Endothelial cell of umbilical vein (primary cell): ENCODE data around the gene EXD1. TPM values are rescaled to one million over a fixed set of nuclear protein-coding genes. Genes with fewer than 3 reads are reported as not detected.
"Not testable (repeated sequence)": the region's sequence is repeated elsewhere in the genome, so short reads cannot be mapped to it uniquely, and the experiment has no call there.

Source experiments
- BruUV-seq: library from RNA; stranded (reverse); fragments of 400-500 nt; replicated peaks from 2 replicates; lab custom pipeline; 2021; lab: Mats Ljungman, UMichigan
- CTCF ChIA-PET: fragments of 300-600, 350-600 bp; sonication (Branson Sonifier 250); formaldehyde crosslinking; loops from one replicate; lab custom pipeline; 2021; ENCODE audit warnings: antibody characterized with exemption, inconsistent platforms; lab: Charles Lee
- POLR2A ChIA-PET: fragments of 300-600, 350-600 bp; sonication (Branson Sonifier 250); formaldehyde crosslinking; loops from one replicate; lab custom pipeline; 2021; ENCODE audit warnings: antibody characterized with exemption, inconsistent platforms; lab: Charles Lee
- DNase-seq: peaks from one replicate; pipeline ENCODE4 v3.0.0-alpha.2; 2011; ENCODE audit warnings: low read depth, low spot score
- FAIRE-seq: peaks from 2 replicates; lab custom pipeline; 2011; peaks lifted over from hg19 to GRCh38; lab: Jason Lieb, UNC
- H2AFZ ChIP-seq: 2 replicates; pipeline ENCODE4 v1.6.0; 2012; ENCODE audit warnings: low read depth, low read length, control low read depth, inconsistent platforms
- H3K27ac ChIP-seq: 2 replicates; pipeline ENCODE4 v1.5.1; 2011; ENCODE audit warnings: low read depth, mild to moderate bottlenecking, control low read depth, low read length, moderate library complexity; ENCODE audit not compliant: insufficient read depth
- H3K27me3 ChIP-seq, 2 experiments: 2 replicates each; pipeline versions ENCODE4 v1.6.0 to v1.6.1; 2011; ENCODE audit warnings: low read length in 2 of 2, mixed read lengths in 1 of 2; ENCODE audit not compliant: control insufficient read depth in 2 of 2, insufficient read depth in 2 of 2
- H3K36me3 ChIP-seq, 2 experiments: 2 replicates in 1 of 2; 3 replicates in 1 of 2; pipeline ENCODE4 v1.5.1; 2011; ENCODE audit warnings: low read length in 2 of 2, mild to moderate bottlenecking in 1 of 2, moderate library complexity in 1 of 2; ENCODE audit not compliant: control insufficient read depth in 2 of 2, insufficient read depth in 2 of 2; ENCODE audit errors: extremely low read depth in 1 of 2
- H3K4me1 ChIP-seq: 3 replicates; pipeline ENCODE4 v1.5.1; 2011; ENCODE audit warnings: mild to moderate bottlenecking, low read length; ENCODE audit not compliant: control insufficient read depth, insufficient read depth; ENCODE audit errors: extremely low read depth
- H3K4me2 ChIP-seq: 2 replicates; pipeline ENCODE4 v1.6.1; 2011; ENCODE audit warnings: low read length, control low read depth, mixed read lengths; ENCODE audit not compliant: insufficient read depth
- H3K4me3 ChIP-seq, 3 experiments: fragments of 200-600 bp in 1 of 3; sonication (generic), shearing (Covaris generic) in 1 of 3; replicated peaks in 1 of 3; 2 replicates each; pipeline ENCODE4 v1.5.1; 2011 to 2016; ENCODE audit warnings: control low read depth in 3 of 3, low read length in 3 of 3, mild to moderate bottlenecking in 2 of 3, inconsistent platforms in 1 of 3, low read depth in 1 of 3, moderate library complexity in 1 of 3; ENCODE audit not compliant: insufficient read depth in 1 of 3
- H3K79me2 ChIP-seq: 2 replicates; pipeline ENCODE4 v1.6.0; 2012; ENCODE audit warnings: low read length, inconsistent platforms; ENCODE audit not compliant: control insufficient read depth, insufficient read depth
- H3K9ac ChIP-seq: replicated peaks from 2 replicates; pipeline ENCODE3; 2011; ENCODE audit warnings: low read length, control low read depth; ENCODE audit not compliant: insufficient read depth; ENCODE audit errors: extremely low read depth
- H3K9me1 ChIP-seq: replicated peaks from 3 replicates; pipeline ENCODE4 v1.6.0; 2011; ENCODE audit warnings: mild to moderate bottlenecking, low read length; ENCODE audit not compliant: control insufficient read depth, insufficient read depth; ENCODE audit errors: extremely low read depth
- H3K9me3 ChIP-seq: replicated peaks from 2 replicates; pipeline ENCODE4 v1.5.1; 2012; ENCODE audit warnings: low read length, inconsistent platforms; ENCODE audit not compliant: control insufficient read depth, insufficient read depth
- H4K20me1 ChIP-seq: replicated peaks from 2 replicates; pipeline ENCODE3; 2011; ENCODE audit warnings: mild to moderate bottlenecking, low read length; ENCODE audit not compliant: control insufficient read depth, insufficient read depth; ENCODE audit errors: extremely low read depth
- EZH2 ChIP-seq: IDR thresholded peaks from 2 replicates; pipeline ENCODE4 v1.6.1; 2012; ENCODE audit warnings: borderline replicate concordance, low read depth, mild to moderate bottlenecking, moderate library complexity, low read length, inconsistent platforms; ENCODE audit not compliant: severe bottlenecking
- FOS ChIP-seq: IDR thresholded peaks from 2 replicates; pipeline ENCODE4 v1.6.1; 2011; ENCODE audit warnings: mild to moderate bottlenecking, low read length, moderate library complexity, borderline replicate concordance; ENCODE audit not compliant: insufficient read depth
- GATA2 ChIP-seq: IDR thresholded peaks from 2 replicates; pipeline ENCODE4 v1.7.0; 2011; ENCODE audit warnings: low read depth, mild to moderate bottlenecking, moderate library complexity, mixed read lengths, low read length; ENCODE audit not compliant: insufficient read length, insufficient read depth
- JUN ChIP-seq: IDR thresholded peaks from 2 replicates; pipeline ENCODE4 v1.6.1; 2011; ENCODE audit warnings: borderline replicate concordance, low read depth; ENCODE audit not compliant: insufficient read length, insufficient read depth
- MAX ChIP-seq: IDR thresholded peaks from 2 replicates; pipeline ENCODE4 v1.6.1; 2011; ENCODE audit not compliant: insufficient read depth, insufficient read length
- MYC ChIP-seq: IDR thresholded peaks from one replicate; pipeline ENCODE4 v1.6.1; 2011; ENCODE audit warnings: mild to moderate bottlenecking, low read depth, low read length
- POLR2A ChIP-seq: IDR thresholded peaks from 2 replicates; pipeline ENCODE4 v1.6.1; 2012; ENCODE audit warnings: low read depth, mild to moderate bottlenecking, control low read depth, low read length
- POLR2AphosphoS5 ChIP-seq: IDR thresholded peaks from 2 replicates; pipeline ENCODE4 v1.6.1; 2012; ENCODE audit warnings: low read depth, mild to moderate bottlenecking, control low read depth, low read length, moderate library complexity; ENCODE audit not compliant: insufficient read depth
- dilution Hi-C: fragments of 300-500 bp; cut with MboI; formaldehyde crosslinking; loops from one replicate; pipeline ENCODE4 v1.15.0; 2019; ENCODE audit warnings: low sequenced_read_pairs; ENCODE audit not compliant: extremely low pct_ligation_motif_present
- intact Hi-C: fragments of 100-400 bp; cut with micrococcal nuclease; formaldehyde crosslinking; loops from one replicate; pipeline ENCODE4 v1.10.0; 2022
- polyA plus RNA-seq, 4 experiments: library from polyadenylated mRNA; depleted of rRNA in 3 of 4; stranded (reverse) in 3 of 4; unstranded in 1 of 4; fragments of >200 nt; gene quantifications; 2 replicates each; pipeline versions ENCODE4 v1.2.1 to v1.2.3, GENCODE V29; 2011 to 2012; ENCODE audit warnings: missing spikeins in 1 of 4
- total RNA-seq: library from RNA; stranded (reverse); gene quantifications from 2 replicates; pipeline ENCODE4 v1.2.3, GENCODE V29; 2021
- TF ChIP-seq, protein P1 (sequence below), 2 donors: IDR thresholded peaks; 1 replicate in 1 of 2; 2 replicates in 1 of 2; pipeline ENCODE4 v1.5.1; 2011; ENCODE audit warnings: low read length in 2 of 2, mild to moderate bottlenecking in 2 of 2, moderate library complexity in 2 of 2, control low read depth in 1 of 2, inconsistent platforms in 1 of 2, low read depth in 1 of 2; ENCODE audit not compliant: insufficient read depth in 1 of 2; ENCODE audit errors: extremely low read depth in 1 of 2

The EXD1 gene
- total and polyA plus RNA-seq, 2 donors (not counting 3 experiments of a cell fraction or from before 2014, with no cell fraction given) = not detected

- Histone ChIP-seq H3K4me1 (peaks cover 1% of the 10 kb centered on the region), H2AFZ (no peak overlapping the region), H3K36me3 (peaks cover 0 to 3% of the 10 kb centered on the region in 2 experiments), H3K9me1 (no peaks in the 10 kb centered on the region), H3K9me3 (no peaks in the 10 kb centered on the region), H3K27ac (no peak overlapping the region), H3K27me3 (no peaks in the 10 kb centered on the region), H4K20me1 (no peaks in the 10 kb centered on the region), H3K4me2 (no peak overlapping the region), H3K4me3 (no peak overlapping the region), H3K9ac (no peak overlapping the region), H3K79me2 (no peaks in the 10 kb centered on the region)
- dilution Hi-C loops = no loop called here
- TF ChIP-seq EZH2 = no peak
- TF ChIP-seq, protein P1, sequence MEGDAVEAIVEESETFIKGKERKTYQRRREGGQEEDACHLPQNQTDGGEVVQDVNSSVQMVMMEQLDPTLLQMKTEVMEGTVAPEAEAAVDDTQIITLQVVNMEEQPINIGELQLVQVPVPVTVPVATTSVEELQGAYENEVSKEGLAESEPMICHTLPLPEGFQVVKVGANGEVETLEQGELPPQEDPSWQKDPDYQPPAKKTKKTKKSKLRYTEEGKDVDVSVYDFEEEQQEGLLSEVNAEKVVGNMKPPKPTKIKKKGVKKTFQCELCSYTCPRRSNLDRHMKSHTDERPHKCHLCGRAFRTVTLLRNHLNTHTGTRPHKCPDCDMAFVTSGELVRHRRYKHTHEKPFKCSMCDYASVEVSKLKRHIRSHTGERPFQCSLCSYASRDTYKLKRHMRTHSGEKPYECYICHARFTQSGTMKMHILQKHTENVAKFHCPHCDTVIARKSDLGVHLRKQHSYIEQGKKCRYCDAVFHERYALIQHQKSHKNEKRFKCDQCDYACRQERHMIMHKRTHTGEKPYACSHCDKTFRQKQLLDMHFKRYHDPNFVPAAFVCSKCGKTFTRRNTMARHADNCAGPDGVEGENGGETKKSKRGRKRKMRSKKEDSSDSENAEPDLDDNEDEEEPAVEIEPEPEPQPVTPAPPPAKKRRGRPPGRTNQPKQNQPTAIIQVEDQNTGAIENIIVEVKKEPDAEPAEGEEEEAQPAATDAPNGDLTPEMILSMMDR (IDR thresholded peaks at IDR 0.05; ENCODE audit: extremely low read depth in 1 of 2, insufficient read depth in 1 of 2, low read depth in 1 of 2, low read length in 2 of 2) = no peak
- no peak for TF ChIP-seq POLR2AphosphoS5
- no peak for TF ChIP-seq JUN
- TF ChIP-seq MYC = no peak
- no peak for TF ChIP-seq FOS
- no peak for TF ChIP-seq MAX
- no peak for TF ChIP-seq GATA2
- TF ChIP-seq POLR2A = no peak
- intact Hi-C loops = no loop called here
- FAIRE-seq = no peak
- CTCF ChIA-PET = no interaction called here
- BruUV-seq = no TSS peak
- no peak for DNase-seq
- POLR2A ChIA-PET = no interaction called here
Measured at GRCh38 chr15:41251411-41251810, 20.9 kb upstream of the EXD1 start.

DNA sequence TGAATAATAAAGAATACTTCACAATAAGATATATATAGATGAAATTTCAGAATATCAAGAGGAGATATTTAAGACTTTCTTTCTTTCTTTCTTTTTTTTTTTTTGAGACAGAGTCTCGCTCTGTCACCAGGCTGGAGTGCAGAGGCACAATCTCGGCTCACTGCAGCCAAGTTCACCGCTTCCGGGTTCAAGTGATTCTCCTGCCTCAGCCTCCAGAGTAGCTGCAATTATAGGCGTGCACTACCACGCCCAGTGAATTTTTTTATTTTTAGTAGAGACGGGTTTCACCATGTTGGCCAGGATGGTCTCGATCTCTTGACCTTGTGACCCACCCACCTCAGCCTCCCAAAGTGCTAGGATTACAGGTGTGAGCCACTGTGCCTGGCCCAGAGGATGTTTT, 20.2 kb upstream of the EXD1 start:
- H2AFZ ChIP-seq, H4K20me1 ChIP-seq, H3K4me3 ChIP-seq, H3K9me1 ChIP-seq, H3K27me3 ChIP-seq, H3K27ac ChIP-seq, CTCF ChIA-PET, H3K4me2 ChIP-seq, H3K9ac ChIP-seq, intact Hi-C loops, H3K36me3 ChIP-seq, FAIRE-seq, H3K4me1 ChIP-seq, DNase-seq, dilution Hi-C loops, POLR2A ChIA-PET, BruUV-seq, H3K79me2 ChIP-seq, H3K9me3 ChIP-seq: not testable (repeated sequence)
